ENCODE data around the gene ENKUR. TPM values are rescaled to one million over a fixed set of nuclear protein-coding genes. Genes with fewer than 3 reads are reported as not detected.

Gene ENKUR
- total and polyA plus RNA-seq, 10 of the 15 experiments (the other 5 are each of a cell fraction or from before 2014, with no cell fraction given): 0.01 to 0.19 (median 0.11) TPM; not detected in 6

DNA sequence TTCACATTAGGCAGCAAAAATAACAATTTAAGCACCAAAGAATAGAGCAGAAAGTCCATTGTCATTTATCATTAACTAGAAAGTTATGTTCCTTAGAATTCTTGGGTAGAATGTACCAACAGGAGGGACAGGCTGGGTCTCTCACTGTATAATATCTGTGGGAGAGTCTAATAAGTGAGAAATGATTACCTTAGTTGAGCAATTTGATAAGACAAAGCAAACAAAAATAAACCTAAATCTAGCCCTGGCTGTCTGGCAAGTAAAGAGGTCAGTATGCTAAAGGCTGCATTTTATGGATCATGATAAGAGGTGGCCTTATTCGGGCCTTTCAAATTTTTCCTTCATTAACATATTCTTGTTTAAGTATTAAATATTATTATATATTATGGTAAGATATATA, 36.1 kb upstream of the ENKUR start:
- Histone ChIP-seq H3K36me3 (ENCODE audit: control insufficient read depth in 2 of 2, insufficient read depth in 2 of 2, low read length in 1 of 2) (no peaks in the 10 kb centered on the region), H4K20me1 (ENCODE audit: control insufficient read depth, insufficient read depth) (no peaks in the 10 kb centered on the region), H3K27ac (ENCODE audit: control insufficient read depth, insufficient read depth) (no peak overlapping the region), H2AFZ (ENCODE audit: control insufficient read depth, low read depth, low read length) (no peak overlapping the region), H3K9me3 (replicated peaks; ENCODE audit: control insufficient read depth, insufficient read depth, low read length) (no peaks in the 10 kb centered on the region), H3K4me3 (no peak overlapping the region), H3K4me1 (ENCODE audit: control insufficient read depth, insufficient read depth, low read length) (no peaks in the 10 kb centered on the region), H3K9ac (ENCODE audit: control insufficient read depth, insufficient read depth, low read length) (no peak overlapping the region), H3K79me2 (ENCODE audit: control insufficient read depth, insufficient read depth, low read length) (no peaks in the 10 kb centered on the region), H3K4me2 (ENCODE audit: control insufficient read depth, insufficient read depth) (no peak overlapping the region), H3K27me3 (replicated peaks in 1 of 2; ENCODE audit: control insufficient read depth in 2 of 2, insufficient read depth in 2 of 2, low read length in 1 of 2) (no peaks in the 10 kb centered on the region)
- RAD21 ChIA-PET (ENCODE audit: unreplicated experiment): no interaction called here
- ATAC-seq (no peak), DNase-seq (ENCODE audit: low read depth, low spot score) (no peak), FAIRE-seq (no peak)
- WGBS (ENCODE audit: insufficient coverage, insufficient replicate concordance, low lambda C conversion rate, missing lambda C conversion rate): 46% methylated on average over 1 of the region's 1 CpG
- BruUV-seq (replicated peaks): no TSS peak
- CTCF ChIA-PET: no interaction called here
- intact Hi-C loops (cut with micrococcal nuclease; ENCODE audit: unreplicated experiment): no loop called here
- SMC1A ChIA-PET (ENCODE audit: uncharacterized antibody, unreplicated experiment): no interaction called here
- POLR2A ChIA-PET: no interaction called here
- in situ Hi-C loops (cut with MboI): no loop called here
- TF ChIP-seq RUNX3 (IDR thresholded peaks at IDR 0.05; ENCODE audit: low read length): no peak
- TF ChIP-seq RB1 (IDR thresholded peaks at IDR 0.05; ENCODE audit: borderline replicate concordance): no peak
- no peak for TF ChIP-seq CUX1 (IDR thresholded peaks at IDR 0.05; ENCODE audit: insufficient replicate concordance, low read depth, low read length)
- no peak for TF ChIP-seq SP1 (IDR thresholded peaks at IDR 0.05; ENCODE audit: low read depth, low read length)
- no peak for TF ChIP-seq BACH1 (IDR thresholded peaks at IDR 0.05; ENCODE audit: borderline replicate concordance)
- TF ChIP-seq NR2C2 (IDR thresholded peaks at IDR 0.05; ENCODE audit: borderline replicate concordance, control insufficient read depth, insufficient read length, low read depth): no peak
- TF ChIP-seq MYB (IDR thresholded peaks at IDR 0.05; ENCODE audit: borderline replicate concordance, low read depth, low read length): no peak
- no peak for TF ChIP-seq TARDBP (IDR thresholded peaks at IDR 0.05; ENCODE audit: borderline replicate concordance)
- TF ChIP-seq GATAD2B (conservative IDR thresholded peaks at IDR 0.05; ENCODE audit: low read depth): no peak
- TF ChIP-seq ZZZ3 (IDR thresholded peaks at IDR 0.05; ENCODE audit: control insufficient read depth, insufficient read length, low read depth): no peak
- no peak for TF ChIP-seq TCF12 (IDR thresholded peaks at IDR 0.05; ENCODE audit: low read depth, low read length)
- TF ChIP-seq RELA (IDR thresholded peaks at IDR 0.05; ENCODE audit: borderline replicate concordance, partially characterized antibody): no peak
- TF ChIP-seq ZBTB33 (IDR thresholded peaks at IDR 0.05): no peak
- TF ChIP-seq CHD1 (IDR thresholded peaks at IDR 0.05; ENCODE audit: low read depth, low read length): no peak
- TF ChIP-seq, protein P1, sequence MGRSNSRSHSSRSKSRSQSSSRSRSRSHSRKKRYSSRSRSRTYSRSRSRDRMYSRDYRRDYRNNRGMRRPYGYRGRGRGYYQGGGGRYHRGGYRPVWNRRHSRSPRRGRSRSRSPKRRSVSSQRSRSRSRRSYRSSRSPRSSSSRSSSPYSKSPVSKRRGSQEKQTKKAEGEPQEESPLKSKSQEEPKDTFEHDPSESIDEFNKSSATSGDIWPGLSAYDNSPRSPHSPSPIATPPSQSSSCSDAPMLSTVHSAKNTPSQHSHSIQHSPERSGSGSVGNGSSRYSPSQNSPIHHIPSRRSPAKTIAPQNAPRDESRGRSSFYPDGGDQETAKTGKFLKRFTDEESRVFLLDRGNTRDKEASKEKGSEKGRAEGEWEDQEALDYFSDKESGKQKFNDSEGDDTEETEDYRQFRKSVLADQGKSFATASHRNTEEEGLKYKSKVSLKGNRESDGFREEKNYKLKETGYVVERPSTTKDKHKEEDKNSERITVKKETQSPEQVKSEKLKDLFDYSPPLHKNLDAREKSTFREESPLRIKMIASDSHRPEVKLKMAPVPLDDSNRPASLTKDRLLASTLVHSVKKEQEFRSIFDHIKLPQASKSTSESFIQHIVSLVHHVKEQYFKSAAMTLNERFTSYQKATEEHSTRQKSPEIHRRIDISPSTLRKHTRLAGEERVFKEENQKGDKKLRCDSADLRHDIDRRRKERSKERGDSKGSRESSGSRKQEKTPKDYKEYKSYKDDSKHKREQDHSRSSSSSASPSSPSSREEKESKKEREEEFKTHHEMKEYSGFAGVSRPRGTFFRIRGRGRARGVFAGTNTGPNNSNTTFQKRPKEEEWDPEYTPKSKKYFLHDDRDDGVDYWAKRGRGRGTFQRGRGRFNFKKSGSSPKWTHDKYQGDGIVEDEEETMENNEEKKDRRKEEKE (IDR thresholded peaks at IDR 0.05): no peak
- no peak for TF ChIP-seq GABPA (IDR thresholded peaks at IDR 0.05; ENCODE audit: low read depth)
- no peak for TF ChIP-seq IRF4 (IDR thresholded peaks at IDR 0.05; ENCODE audit: low read depth, low read length)
